Esophagus (tissue), 2 donors: ENCODE measurements around the gene UGT1A1. TPM values are rescaled to one million over a fixed set of nuclear protein-coding genes. Genes with fewer than 3 reads are reported as not detected.

Source experiments
- H3K27ac ChIP-seq, 2 donors: one replicate each; pipeline ENCODE4 v1.5.1; 2013; ENCODE audit warnings: low read depth in 2 of 2, mild to moderate bottlenecking in 2 of 2, inconsistent platforms in 1 of 2, low read length in 1 of 2, moderate library complexity in 1 of 2
- H3K27me3 ChIP-seq, 2 donors: one replicate each; pipeline ENCODE4 v1.6.1; 2013; ENCODE audit warnings: low read length in 2 of 2, control low read depth in 1 of 2, mild to moderate bottlenecking in 1 of 2; ENCODE audit not compliant: insufficient read depth in 2 of 2, control insufficient read depth in 1 of 2
- H3K36me3 ChIP-seq, 2 donors: one replicate each; pipeline ENCODE4 v1.6.1; 2013; ENCODE audit warnings: low read length in 1 of 2; ENCODE audit not compliant: control insufficient read depth in 2 of 2, insufficient read depth in 2 of 2
- H3K4me1 ChIP-seq, 2 donors: one replicate each; pipeline ENCODE4 v1.6.1; 2013; ENCODE audit warnings: low read length in 1 of 2; ENCODE audit not compliant: control insufficient read depth in 2 of 2, insufficient read depth in 2 of 2
- H3K4me3 ChIP-seq, 2 donors: one replicate each; pipeline ENCODE4 v1.5.1; 2013; ENCODE audit warnings: low read length in 2 of 2, mild to moderate bottlenecking in 2 of 2, low read depth in 1 of 2, moderate library complexity in 1 of 2
- H3K9me3 ChIP-seq, 2 donors: one replicate each; pipeline ENCODE4 v1.6.1; 2013; ENCODE audit warnings: mild to moderate bottlenecking in 2 of 2, low read depth in 1 of 2, low read length in 1 of 2, moderate library complexity in 1 of 2; ENCODE audit not compliant: control insufficient read depth in 2 of 2, insufficient read depth in 1 of 2
- WGBS, 2 donors: extraction: QIAGEN DNeasy Blood & Tissue Kit; methylation state at CpG; one replicate each; pipeline ENCODE4 v1.1.7; 2013; 5-methylcytosine and 5-hydroxymethylcytosine counted together
- polyA plus RNA-seq, 2 donors: library from polyadenylated mRNA; stranded (reverse); fragments of 200-250 nt; gene quantifications; one replicate each; pipeline ENCODE4 v1.2.3, GENCODE V29; 2013
- donor health status: healthy with polysubstance abuse.
- donor health status: Bipolar disorder and iron deficiency.

The UGT1A1 gene
- polyA plus RNA-seq, 2 donors: 0.75 to 2.0 TPM

- Histone ChIP-seq H3K4me3 (no peak overlapping the region), H3K9me3 (peaks cover 4 to 8% of the 10 kb centered on the region in 2 donors), H3K4me1 (no peaks in the 10 kb centered on the region), H3K36me3 (peaks cover 0 to 9% of the 10 kb centered on the region in 2 donors), H3K27ac (no peak overlapping the region), H3K27me3 (no peaks in the 10 kb centered on the region)
- WGBS, 2 donors: 70 to 71% methylated on average over 5 of the region's 5 CpGs
Observed at GRCh38 chr2:233772583-233772982, 12.5 kb downstream of the UGT1A1 start.

- 88 to 92% methylated on average over 5 of the region's 5 CpGs for WGBS, 2 donors
- Histone ChIP-seq H3K27ac (no peak overlapping the region), H3K36me3 (peaks cover 0 to 7% of the 10 kb centered on the region in 2 donors), H3K4me3 (no peak overlapping the region), H3K9me3 (peaks cover 4 to 8% of the 10 kb centered on the region in 2 donors), H3K27me3 (no peaks in the 10 kb centered on the region), H3K4me1 (no peaks in the 10 kb centered on the region)
Observed at GRCh38 chr2:233773854-233774253, 13.8 kb downstream of the UGT1A1 start.

- Histone ChIP-seq H3K27me3 (no peaks in the 10 kb centered on the region), H3K4me3 (no peak overlapping the region), H3K4me1 (no peaks in the 10 kb centered on the region), H3K36me3 (peaks cover 0 to 4% of the 10 kb centered on the region in 2 donors), H3K27ac (no peak overlapping the region), H3K9me3 (peaks cover 4 to 8% of the 10 kb centered on the region in 2 donors)
- WGBS, 2 donors: 89 to 91% methylated on average over 6 of the region's 6 CpGs
Observed at GRCh38 chr2:233775414-233775813, 15.3 kb downstream of the UGT1A1 start.

- no peaks in the 10 kb centered on the region for H3K36me3 ChIP-seq
- WGBS, 2 donors: 81 to 96% methylated on average over 2 of the region's 2 CpGs
- no peaks in the 10 kb centered on the region for H3K4me1 ChIP-seq
Observed at GRCh38 chr2:233778030-233778429, 18.0 kb downstream of the UGT1A1 start, which contains the start of gene MROH2A. Gene MROH2A (plus strand): TSS chr2:233778330. CDS start chr2:233779359, 1,029 bp downstream.

GRCh38 chr2:233779722-233780121 lies 19.7 kb downstream of the UGT1A1 start:
- Histone ChIP-seq H3K4me3 (no peak overlapping the region), H3K9me3 (peaks cover 4 to 8% of the 10 kb centered on the region in 2 donors), H3K36me3 (no peaks in the 10 kb centered on the region), H3K4me1 (no peaks in the 10 kb centered on the region), H3K27ac (no peak overlapping the region), H3K27me3 (no peaks in the 10 kb centered on the region)
- WGBS, 2 donors: 85 to 89% methylated on average over 4 of the region's 4 CpGs

More at GRCh38 chr2:233778030-233778429, 18.0 kb downstream of the UGT1A1 start, which contains the start of gene MROH2A:
- Histone ChIP-seq H3K27me3 (no peaks in the 10 kb centered on the region), H3K9me3 (peaks cover 4 to 8% of the 10 kb centered on the region in 2 donors), H3K27ac (no peak within 1 kb of the TSS), H3K4me3 (no peak within 1 kb of the TSS)

- no peaks in the 10 kb centered on the region for H3K4me1 ChIP-seq
- no peaks in the 10 kb centered on the region for H3K36me3 ChIP-seq
- H3K27ac ChIP-seq: no peak overlapping the region
- no peak overlapping the region for H3K4me3 ChIP-seq
- WGBS, 2 donors: 91% methylated on average over 4 of the region's 4 CpGs
- peaks cover 4% of the 10 kb centered on the region in 2 donors for H3K9me3 ChIP-seq
- H3K27me3 ChIP-seq: no peaks in the 10 kb centered on the region
Observed at GRCh38 chr2:233780771-233781170, 20.7 kb downstream of the UGT1A1 start.

- WGBS, 2 donors: 91 to 93% methylated on average over 7 of the region's 7 CpGs
- no peak overlapping the region for H3K27ac ChIP-seq
- H3K36me3 ChIP-seq: no peaks in the 10 kb centered on the region
- no peaks in the 10 kb centered on the region for H3K9me3 ChIP-seq
- H3K4me1 ChIP-seq: no peaks in the 10 kb centered on the region
- H3K4me3 ChIP-seq: no peak overlapping the region
- H3K27me3 ChIP-seq: no peaks in the 10 kb centered on the region
Observed at GRCh38 chr2:233789554-233789953, 29.5 kb downstream of the UGT1A1 start.

- 86 to 88% methylated on average over 18 of the region's 18 CpGs for WGBS, 2 donors
- Histone ChIP-seq H3K4me1 (no peaks in the 10 kb centered on the region), H3K27ac (no peak overlapping the region), H3K27me3 (no peaks in the 10 kb centered on the region), H3K36me3 (no peaks in the 10 kb centered on the region), H3K9me3 (peaks cover 0 to 2% of the 10 kb centered on the region in 2 donors), H3K4me3 (no peak overlapping the region)
Observed at GRCh38 chr2:233791151-233791882, 31.2 kb downstream of the UGT1A1 start.

GRCh38 chr2:233791883-233792329 lies 31.8 kb downstream of the UGT1A1 start:
- H3K4me3 ChIP-seq: no peak overlapping the region
- no peaks in the 10 kb centered on the region for H3K27me3 ChIP-seq
- H3K36me3 ChIP-seq: no peaks in the 10 kb centered on the region
- H3K27ac ChIP-seq: no peak overlapping the region
- H3K4me1 ChIP-seq: no peaks in the 10 kb centered on the region
- 83 to 85% methylated on average over 8 to 9 of the region's 9 CpGs for WGBS, 2 donors
- H3K9me3 ChIP-seq: peaks cover 0 to 2% of the 10 kb centered on the region in 2 donors

- Histone ChIP-seq H3K27ac (no peak overlapping the region), H3K36me3 (no peaks in the 10 kb centered on the region), H3K27me3 (no peaks in the 10 kb centered on the region), H3K4me3 (no peak overlapping the region), H3K9me3 (peaks cover 0 to 2% of the 10 kb centered on the region in 2 donors), H3K4me1 (no peaks in the 10 kb centered on the region)
- WGBS, 2 donors: 85 to 93% methylated on average over 7 of the region's 7 CpGs
Observed at GRCh38 chr2:233792720-233793119, 32.6 kb downstream of the UGT1A1 start.
